Measurements from ENCODE around the gene TSHZ2. TPM values are rescaled to one million over a fixed set of nuclear protein-coding genes. Genes with fewer than 3 reads are reported as not detected.

The TSHZ2 gene
- total RNA-seq, 1 experiment from 2014 or later, result 0.07 TPM

DNA sequence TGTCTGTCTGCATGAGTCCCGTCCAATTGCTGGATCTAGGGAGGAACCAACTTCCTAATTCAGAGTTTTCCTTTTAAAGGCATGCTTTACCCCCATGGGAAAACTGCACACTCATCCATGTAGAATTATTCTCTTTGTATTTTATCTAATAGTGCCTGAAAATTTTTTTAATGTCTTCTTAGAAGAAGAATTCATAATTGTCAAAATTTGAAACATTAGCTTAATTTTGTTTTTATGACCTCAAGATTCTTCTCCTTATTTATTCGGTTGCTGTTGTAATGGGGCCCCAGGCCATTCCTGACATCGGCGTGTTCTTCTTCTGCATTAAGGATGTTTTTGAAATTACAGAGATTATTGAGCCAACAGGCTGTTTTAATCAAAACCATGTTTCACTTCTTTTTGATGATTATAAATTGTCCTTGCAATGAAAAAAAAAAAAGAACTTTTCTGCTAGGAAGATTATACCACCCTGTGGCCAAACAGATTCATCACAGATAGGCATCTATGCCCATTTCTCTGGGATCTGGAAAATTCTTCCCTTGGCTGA lies 521.2 kb downstream of the TSHZ2 start:
- Histone ChIP-seq H3K4me3 (replicated peaks in 1 of 2; ENCODE audit: low read depth in 1 of 2, low read length in 2 of 2) (no peak overlapping the region), H2AFZ (ENCODE audit: low read depth, low read length, poor library complexity, severe bottlenecking) (no peak overlapping the region), H3K79me2 (ENCODE audit: insufficient read depth, low read length) (no peaks in the 10 kb centered on the region), H3K27ac (ENCODE audit: low read depth, low read length) (no peak overlapping the region), H3K27me3 (ENCODE audit: insufficient read depth, low read length) (no peaks in the 10 kb centered on the region), H3K36me3 (ENCODE audit: control insufficient read depth in 1 of 2, insufficient read depth in 2 of 2, low read length in 2 of 2) (no peaks in the 10 kb centered on the region), H3K4me2 (ENCODE audit: low read length) (no peak overlapping the region), H3K9me2 (ENCODE audit: insufficient read depth) (no peaks in the 10 kb centered on the region), H4K20me1 (ENCODE audit: insufficient read depth) (no peaks in the 10 kb centered on the region), H3K4me1 (ENCODE audit: control insufficient read depth in 1 of 2, insufficient read depth in 2 of 2, low read length in 2 of 2) (no peaks in the 10 kb centered on the region), H3K9ac (ENCODE audit: low read length) (no peak overlapping the region), H3K9me3 (ENCODE audit: control insufficient read depth in 1 of 2, insufficient read depth in 1 of 2, low read depth in 1 of 2, low read length in 2 of 2) (no peaks in the 10 kb centered on the region)
- intact Hi-C loops (cut with micrococcal nuclease), result no loop called here
- POLR2A ChIA-PET, result no interaction called here
- DNase-seq (ENCODE audit: low read depth, low spot score) (no peak), ATAC-seq (no peak)
- RAD21 ChIA-PET (ENCODE audit: low non-redundant PET in 1 of 2, low total read pairs in 2 of 2, uncharacterized antibody in 2 of 2, unreplicated experiment in 2 of 2), result no interaction called here
- TF ChIP-seq, protein P1, sequence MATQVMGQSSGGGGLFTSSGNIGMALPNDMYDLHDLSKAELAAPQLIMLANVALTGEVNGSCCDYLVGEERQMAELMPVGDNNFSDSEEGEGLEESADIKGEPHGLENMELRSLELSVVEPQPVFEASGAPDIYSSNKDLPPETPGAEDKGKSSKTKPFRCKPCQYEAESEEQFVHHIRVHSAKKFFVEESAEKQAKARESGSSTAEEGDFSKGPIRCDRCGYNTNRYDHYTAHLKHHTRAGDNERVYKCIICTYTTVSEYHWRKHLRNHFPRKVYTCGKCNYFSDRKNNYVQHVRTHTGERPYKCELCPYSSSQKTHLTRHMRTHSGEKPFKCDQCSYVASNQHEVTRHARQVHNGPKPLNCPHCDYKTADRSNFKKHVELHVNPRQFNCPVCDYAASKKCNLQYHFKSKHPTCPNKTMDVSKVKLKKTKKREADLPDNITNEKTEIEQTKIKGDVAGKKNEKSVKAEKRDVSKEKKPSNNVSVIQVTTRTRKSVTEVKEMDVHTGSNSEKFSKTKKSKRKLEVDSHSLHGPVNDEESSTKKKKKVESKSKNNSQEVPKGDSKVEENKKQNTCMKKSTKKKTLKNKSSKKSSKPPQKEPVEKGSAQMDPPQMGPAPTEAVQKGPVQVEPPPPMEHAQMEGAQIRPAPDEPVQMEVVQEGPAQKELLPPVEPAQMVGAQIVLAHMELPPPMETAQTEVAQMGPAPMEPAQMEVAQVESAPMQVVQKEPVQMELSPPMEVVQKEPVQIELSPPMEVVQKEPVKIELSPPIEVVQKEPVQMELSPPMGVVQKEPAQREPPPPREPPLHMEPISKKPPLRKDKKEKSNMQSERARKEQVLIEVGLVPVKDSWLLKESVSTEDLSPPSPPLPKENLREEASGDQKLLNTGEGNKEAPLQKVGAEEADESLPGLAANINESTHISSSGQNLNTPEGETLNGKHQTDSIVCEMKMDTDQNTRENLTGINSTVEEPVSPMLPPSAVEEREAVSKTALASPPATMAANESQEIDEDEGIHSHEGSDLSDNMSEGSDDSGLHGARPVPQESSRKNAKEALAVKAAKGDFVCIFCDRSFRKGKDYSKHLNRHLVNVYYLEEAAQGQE (IDR thresholded peaks at IDR 0.05; ENCODE audit: low read depth), result no peak
- TF ChIP-seq EZH2phosphoT487 (IDR thresholded peaks at IDR 0.05; ENCODE audit: borderline replicate concordance), result no peak
- no peak for TF ChIP-seq SIN3A (IDR thresholded peaks at IDR 0.05; ENCODE audit: low read depth)
- TF ChIP-seq ELF1 (IDR thresholded peaks at IDR 0.05; ENCODE audit: borderline replicate concordance, low read depth), result no peak
- no peak for TF ChIP-seq YY1 (IDR thresholded peaks at IDR 0.05; ENCODE audit: extremely low read depth, insufficient replicate concordance, low read depth, low read length)
- no peak for TF ChIP-seq ZNF274 (IDR thresholded peaks at IDR 0.05; ENCODE audit: low read depth, low read length)
- TF ChIP-seq CBX3 (IDR thresholded peaks at IDR 0.05; ENCODE audit: low read depth), result no peak
- TF ChIP-seq, protein P2, sequence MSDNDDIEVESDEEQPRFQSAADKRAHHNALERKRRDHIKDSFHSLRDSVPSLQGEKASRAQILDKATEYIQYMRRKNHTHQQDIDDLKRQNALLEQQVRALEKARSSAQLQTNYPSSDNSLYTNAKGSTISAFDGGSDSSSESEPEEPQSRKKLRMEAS (IDR thresholded peaks at IDR 0.05), result no peak
- TF ChIP-seq, protein P3, sequence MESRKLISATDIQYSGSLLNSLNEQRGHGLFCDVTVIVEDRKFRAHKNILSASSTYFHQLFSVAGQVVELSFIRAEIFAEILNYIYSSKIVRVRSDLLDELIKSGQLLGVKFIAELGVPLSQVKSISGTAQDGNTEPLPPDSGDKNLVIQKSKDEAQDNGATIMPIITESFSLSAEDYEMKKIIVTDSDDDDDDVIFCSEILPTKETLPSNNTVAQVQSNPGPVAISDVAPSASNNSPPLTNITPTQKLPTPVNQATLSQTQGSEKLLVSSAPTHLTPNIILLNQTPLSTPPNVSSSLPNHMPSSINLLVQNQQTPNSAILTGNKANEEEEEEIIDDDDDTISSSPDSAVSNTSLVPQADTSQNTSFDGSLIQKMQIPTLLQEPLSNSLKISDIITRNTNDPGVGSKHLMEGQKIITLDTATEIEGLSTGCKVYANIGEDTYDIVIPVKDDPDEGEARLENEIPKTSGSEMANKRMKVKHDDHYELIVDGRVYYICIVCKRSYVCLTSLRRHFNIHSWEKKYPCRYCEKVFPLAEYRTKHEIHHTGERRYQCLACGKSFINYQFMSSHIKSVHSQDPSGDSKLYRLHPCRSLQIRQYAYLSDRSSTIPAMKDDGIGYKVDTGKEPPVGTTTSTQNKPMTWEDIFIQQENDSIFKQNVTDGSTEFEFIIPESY (IDR thresholded peaks at IDR 0.05; ENCODE audit: extremely low read depth, insufficient replicate concordance, low read length), result no peak
- TF ChIP-seq POLR2AphosphoS5 (IDR thresholded peaks at IDR 0.05; ENCODE audit: low read depth, low read length), result no peak
- no peak for TF ChIP-seq EGR1 (IDR thresholded peaks at IDR 0.05; ENCODE audit: low read depth)
- TF ChIP-seq, protein P4, sequence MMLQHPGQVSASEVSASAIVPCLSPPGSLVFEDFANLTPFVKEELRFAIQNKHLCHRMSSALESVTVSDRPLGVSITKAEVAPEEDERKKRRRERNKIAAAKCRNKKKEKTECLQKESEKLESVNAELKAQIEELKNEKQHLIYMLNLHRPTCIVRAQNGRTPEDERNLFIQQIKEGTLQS (IDR thresholded peaks at IDR 0.05), result no peak
- TF ChIP-seq ZFX (IDR thresholded peaks at IDR 0.05), result no peak
- no peak for TF ChIP-seq RAD21 (IDR thresholded peaks at IDR 0.05; ENCODE audit: low read depth)
- no peak for TF ChIP-seq EZH2 (IDR thresholded peaks at IDR 0.05)
- TF ChIP-seq SRF (IDR thresholded peaks at IDR 0.05; ENCODE audit: low read depth), result no peak
- no TSS peak for BruUV-seq (replicated peaks)
- CTCF ChIA-PET, result interaction anchor here (0.7 kb wide), 2 partner anchors 335 to 424 kb away, joined by 3 read pairs; no protein-coding TSS in a partner anchor

All from HCT116 (cell line).